ENCODE measurements around the gene INO80B. TPM values are rescaled to one million over a fixed set of nuclear protein-coding genes. Genes with fewer than 3 reads are reported as not detected.

The INO80B gene
- polyA plus RNA-seq, 1 of the 3 experiments (the other 2 are of a cell fraction): 41.7 TPM

DNA sequence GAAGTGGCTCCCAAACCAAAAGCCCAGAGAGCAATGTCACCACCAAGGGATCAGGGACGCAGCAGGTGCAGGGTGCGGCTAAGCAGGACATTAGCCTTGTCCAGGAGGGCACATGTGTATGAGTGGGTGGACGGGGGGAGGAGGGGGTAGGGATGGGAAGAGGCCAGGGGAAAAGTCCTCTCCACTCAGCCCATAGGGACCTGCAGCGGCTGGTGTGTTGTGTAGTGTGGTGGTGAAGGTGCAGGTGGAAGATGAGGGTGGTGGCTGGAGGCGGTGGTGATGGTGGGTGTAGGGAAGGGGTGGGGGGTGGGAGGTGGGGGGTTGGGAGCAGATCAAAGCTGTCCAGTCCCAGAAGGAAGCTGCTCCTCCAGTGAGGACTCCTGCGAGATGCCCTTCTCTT, 37.1 kb upstream of the INO80B start:
- H3K4me1 ChIP-seq (ENCODE audit: control insufficient read depth in 1 of 2, insufficient read depth in 2 of 2, low read depth in 1 of 2, low read length in 1 of 2): peaks cover 0 to 9% of the 10 kb centered on the region in 2 experiments; a peak in 1 of 4 replicates
- H3K9ac ChIP-seq: no peak overlapping the region
- H3K4me3 ChIP-seq (ENCODE audit: low read depth in 2 of 2, low read length in 1 of 2): no peak overlapping the region
- peak; percentile 23 for DNase-seq
- H3F3A ChIP-seq (replicated peaks; ENCODE audit: insufficient read depth): peaks cover 4% of the 10 kb centered on the region
- ChIA-PET POLR2A (no interaction called here), CTCF (interaction anchor here (1.5 kb wide), 2 partner anchors 25 to 168 kb away, joined by 4 to 5 read pairs; no protein-coding TSS in a partner anchor)
- 69% methylated on average over 6 of the region's 6 CpGs for WGBS (ENCODE audit: low lambda C conversion rate)
- H3K36me3 ChIP-seq (replicated peaks in 1 of 2; ENCODE audit: control insufficient read depth in 1 of 2, insufficient read depth in 2 of 2, low read length in 1 of 2): no peaks in the 10 kb centered on the region
- no peaks in the 10 kb centered on the region for H3K9me2 ChIP-seq
- H4K20me1 ChIP-seq (ENCODE audit: insufficient read depth): no peaks in the 10 kb centered on the region
- H3K9me3 ChIP-seq: no peaks in the 10 kb centered on the region
- no peak overlapping the region for H3K4me2 ChIP-seq
- H3K79me2 ChIP-seq (ENCODE audit: insufficient read depth): no peaks in the 10 kb centered on the region
- no peak overlapping the region for H2AFZ ChIP-seq (ENCODE audit: low read depth)
- H3K27ac ChIP-seq (ENCODE audit: low read depth in 2 of 2, low read length in 1 of 2): no peak overlapping the region
- no peaks in the 10 kb centered on the region for H3K27me3 ChIP-seq (ENCODE audit: insufficient read depth)
- TF ChIP-seq SIN3A (IDR thresholded peaks at IDR 0.05; ENCODE audit: borderline replicate concordance, low read depth, low read length) (no peak), CHD2 (IDR thresholded peaks at IDR 0.05; ENCODE audit: low read length, partially characterized antibody) (no peak), MEF2A (IDR thresholded peaks at IDR 0.05; ENCODE audit: borderline replicate concordance, low read depth) (no peak), FOSL2 (IDR thresholded peaks at IDR 0.05; ENCODE audit: borderline replicate concordance, low read depth) (no peak), ELF1 (IDR thresholded peaks at IDR 0.05) (no peak), FOXJ3 (CRISPR knock-in tag; IDR thresholded peaks at IDR 0.05) (no peak)
- TF ChIP-seq, protein P1, sequence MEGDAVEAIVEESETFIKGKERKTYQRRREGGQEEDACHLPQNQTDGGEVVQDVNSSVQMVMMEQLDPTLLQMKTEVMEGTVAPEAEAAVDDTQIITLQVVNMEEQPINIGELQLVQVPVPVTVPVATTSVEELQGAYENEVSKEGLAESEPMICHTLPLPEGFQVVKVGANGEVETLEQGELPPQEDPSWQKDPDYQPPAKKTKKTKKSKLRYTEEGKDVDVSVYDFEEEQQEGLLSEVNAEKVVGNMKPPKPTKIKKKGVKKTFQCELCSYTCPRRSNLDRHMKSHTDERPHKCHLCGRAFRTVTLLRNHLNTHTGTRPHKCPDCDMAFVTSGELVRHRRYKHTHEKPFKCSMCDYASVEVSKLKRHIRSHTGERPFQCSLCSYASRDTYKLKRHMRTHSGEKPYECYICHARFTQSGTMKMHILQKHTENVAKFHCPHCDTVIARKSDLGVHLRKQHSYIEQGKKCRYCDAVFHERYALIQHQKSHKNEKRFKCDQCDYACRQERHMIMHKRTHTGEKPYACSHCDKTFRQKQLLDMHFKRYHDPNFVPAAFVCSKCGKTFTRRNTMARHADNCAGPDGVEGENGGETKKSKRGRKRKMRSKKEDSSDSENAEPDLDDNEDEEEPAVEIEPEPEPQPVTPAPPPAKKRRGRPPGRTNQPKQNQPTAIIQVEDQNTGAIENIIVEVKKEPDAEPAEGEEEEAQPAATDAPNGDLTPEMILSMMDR (IDR thresholded peaks at IDR 0.05): no peak

DNA sequence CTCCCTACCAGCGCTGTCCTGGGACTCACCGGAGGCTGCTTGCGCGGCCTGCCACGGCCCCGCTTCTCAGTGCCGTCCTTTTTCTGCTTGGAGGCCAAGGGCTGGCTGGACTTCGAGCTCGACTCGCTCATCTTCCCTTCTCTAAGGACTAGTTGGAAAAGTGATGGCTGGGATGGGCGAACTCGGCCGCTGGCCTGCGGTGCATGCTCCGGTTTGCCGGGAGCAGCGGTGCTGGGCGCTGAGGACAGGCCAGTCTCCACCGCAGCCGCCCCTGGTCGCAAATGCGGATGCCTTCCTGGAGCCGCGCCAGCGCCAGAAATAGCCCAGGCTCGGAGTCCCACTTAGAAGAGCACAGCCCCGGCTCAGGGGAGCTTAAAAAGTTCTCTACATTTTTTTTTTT, 36.6 kb upstream of the INO80B start:
- no peaks in the 10 kb centered on the region for H3K9me2 ChIP-seq
- peaks cover 4% of the 10 kb centered on the region for H3F3A ChIP-seq (replicated peaks; ENCODE audit: insufficient read depth)
- H3K79me2 ChIP-seq (ENCODE audit: insufficient read depth): no peaks in the 10 kb centered on the region
- TF ChIP-seq RCOR1 (IDR thresholded peaks at IDR 0.05; ENCODE audit: low read length) (no peak), FOXJ3 (CRISPR knock-in tag; IDR thresholded peaks at IDR 0.05) (no peak), JUND (IDR thresholded peaks at IDR 0.05) (no peak), NRF1 (IDR thresholded peaks at IDR 0.05; ENCODE audit: low read depth, low read length) (no peak)
- TF ChIP-seq, protein P2, sequence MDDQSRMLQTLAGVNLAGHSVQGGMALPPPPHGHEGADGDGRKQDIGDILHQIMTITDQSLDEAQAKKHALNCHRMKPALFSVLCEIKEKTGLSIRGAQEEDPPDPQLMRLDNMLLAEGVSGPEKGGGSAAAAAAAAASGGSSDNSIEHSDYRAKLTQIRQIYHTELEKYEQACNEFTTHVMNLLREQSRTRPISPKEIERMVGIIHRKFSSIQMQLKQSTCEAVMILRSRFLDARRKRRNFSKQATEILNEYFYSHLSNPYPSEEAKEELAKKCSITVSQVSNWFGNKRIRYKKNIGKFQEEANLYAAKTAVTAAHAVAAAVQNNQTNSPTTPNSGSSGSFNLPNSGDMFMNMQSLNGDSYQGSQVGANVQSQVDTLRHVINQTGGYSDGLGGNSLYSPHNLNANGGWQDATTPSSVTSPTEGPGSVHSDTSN (IDR thresholded peaks at IDR 0.05): no peak
- no peak overlapping the region for H3K4me3 ChIP-seq (ENCODE audit: low read depth in 2 of 2, low read length in 1 of 2)
- H3K4me2 ChIP-seq: no peak overlapping the region
- no peaks in the 10 kb centered on the region for H4K20me1 ChIP-seq (ENCODE audit: insufficient read depth)
- 95% methylated on average over 27 of the region's 27 CpGs for whole genome bisulfite sequencing (ENCODE audit: low lambda C conversion rate)
- H3K9me3 ChIP-seq: no peaks in the 10 kb centered on the region
- CTCF ChIA-PET: interaction anchor here (1.5 kb wide), 2 partner anchors 26 to 168 kb away, joined by 4 to 5 read pairs; no protein-coding TSS in a partner anchor
- peaks cover 0 to 15% of the 10 kb centered on the region in 2 experiments; a peak in 1 of 4 replicates for H3K4me1 ChIP-seq (ENCODE audit: control insufficient read depth in 1 of 2, insufficient read depth in 2 of 2, low read depth in 1 of 2, low read length in 1 of 2)
- no peaks in the 10 kb centered on the region for H3K36me3 ChIP-seq (replicated peaks in 1 of 2; ENCODE audit: control insufficient read depth in 1 of 2, insufficient read depth in 2 of 2, low read length in 1 of 2)
- H3K9ac ChIP-seq: no peak overlapping the region
- no peaks in the 10 kb centered on the region for H3K27me3 ChIP-seq (ENCODE audit: insufficient read depth)
- DNase-seq: peak; percentile 12
- H2AFZ ChIP-seq (ENCODE audit: low read depth): no peak overlapping the region
- no peak overlapping the region for H3K27ac ChIP-seq (ENCODE audit: low read depth in 2 of 2, low read length in 1 of 2)
- POLR2A ChIA-PET: no interaction called here
